Measurements from ENCODE around the gene PARD3B. TPM values are rescaled to one million over a fixed set of nuclear protein-coding genes. Genes with fewer than 3 reads are reported as not detected.

The PARD3B gene
- total RNA-seq, 1 donor from 2014 or later: 12.3 TPM

- no peaks in the 10 kb centered on the region for H3K4me1 ChIP-seq
- no peak overlapping the region for H3K27ac ChIP-seq
- H3K4me3 ChIP-seq: no peak overlapping the region
- H3K27me3 ChIP-seq: no peaks in the 10 kb centered on the region
- no peaks in the 10 kb centered on the region for H3K36me3 ChIP-seq
- intact Hi-C loops (cut with DNase I): no loop called here
- no peak for DNase-seq (ENCODE audit: extremely low spot score in 2 of 2)
- H3K9me3 ChIP-seq: no peaks in the 10 kb centered on the region
- TF ChIP-seq POLR2AphosphoS5 (IDR thresholded peaks at IDR 0.05; ENCODE audit: insufficient read depth in 1 of 2, low read depth in 1 of 2): no peak
- no peak for TF ChIP-seq CTCF (IDR thresholded peaks at IDR 0.05)
- no peak for TF ChIP-seq POLR2A (IDR thresholded peaks at IDR 0.05)
Measured at GRCh38 chr2:205361272-205361671, 816.0 kb downstream of the PARD3B start.

- intact Hi-C loops (cut with DNase I): no loop called here
- Histone ChIP-seq H3K27ac (no peak overlapping the region), H3K4me1 (no peaks in the 10 kb centered on the region), H3K4me3 (no peak overlapping the region), H3K9me3 (no peaks in the 10 kb centered on the region), H3K27me3 (no peaks in the 10 kb centered on the region), H3K36me3 (no peaks in the 10 kb centered on the region)
- no peak for DNase-seq (ENCODE audit: extremely low spot score in 2 of 2)
- no peak for TF ChIP-seq POLR2AphosphoS5 (IDR thresholded peaks at IDR 0.05; ENCODE audit: insufficient read depth in 1 of 2, low read depth in 1 of 2)
- TF ChIP-seq CTCF (IDR thresholded peaks at IDR 0.05): no peak
- no peak for TF ChIP-seq POLR2A (IDR thresholded peaks at IDR 0.05)
Measured at GRCh38 chr2:205361970-205362369, 816.7 kb downstream of the PARD3B start.

GRCh38 chr2:205364261-205364660 lies 819.0 kb downstream of the PARD3B start:
- H3K9me3 ChIP-seq: no peaks in the 10 kb centered on the region
- no peak for DNase-seq (ENCODE audit: extremely low spot score in 2 of 2)
- no peak overlapping the region for H3K27ac ChIP-seq
- no peaks in the 10 kb centered on the region for H3K27me3 ChIP-seq
- H3K4me3 ChIP-seq: no peak overlapping the region
- H3K36me3 ChIP-seq: no peaks in the 10 kb centered on the region
- no peaks in the 10 kb centered on the region for H3K4me1 ChIP-seq
- intact Hi-C loops (cut with DNase I): no loop called here
- TF ChIP-seq CTCF (IDR thresholded peaks at IDR 0.05) (no peak), POLR2AphosphoS5 (IDR thresholded peaks at IDR 0.05; ENCODE audit: insufficient read depth in 1 of 2, low read depth in 1 of 2) (no peak), POLR2A (IDR thresholded peaks at IDR 0.05) (no peak)

- H3K9me3 ChIP-seq: no peaks in the 10 kb centered on the region
- H3K27ac ChIP-seq: no peak overlapping the region
- H3K4me3 ChIP-seq: no peak overlapping the region
- no peaks in the 10 kb centered on the region for H3K27me3 ChIP-seq
- H3K36me3 ChIP-seq: no peaks in the 10 kb centered on the region
- intact Hi-C loops (cut with DNase I): no loop called here
- DNase-seq (ENCODE audit: extremely low spot score in 2 of 2): no peak
- no peaks in the 10 kb centered on the region for H3K4me1 ChIP-seq
- TF ChIP-seq POLR2AphosphoS5 (IDR thresholded peaks at IDR 0.05; ENCODE audit: insufficient read depth in 1 of 2, low read depth in 1 of 2): no peak
- TF ChIP-seq CTCF (IDR thresholded peaks at IDR 0.05): no peak
- no peak for TF ChIP-seq POLR2A (IDR thresholded peaks at IDR 0.05)
Measured at GRCh38 chr2:205366336-205367060, 821.2 kb downstream of the PARD3B start.

- no peak overlapping the region for H3K27ac ChIP-seq
- H3K27me3 ChIP-seq: no peaks in the 10 kb centered on the region
- no peak for DNase-seq (ENCODE audit: extremely low spot score in 2 of 2)
- no peak overlapping the region for H3K4me3 ChIP-seq
- H3K36me3 ChIP-seq: no peaks in the 10 kb centered on the region
- no peak for TF ChIP-seq CTCF (IDR thresholded peaks at IDR 0.05)
- no peak for TF ChIP-seq POLR2AphosphoS5 (IDR thresholded peaks at IDR 0.05; ENCODE audit: insufficient read depth in 1 of 2, low read depth in 1 of 2)
- TF ChIP-seq POLR2A (IDR thresholded peaks at IDR 0.05): no peak
- intact Hi-C loops (cut with DNase I): no loop called here
- H3K9me3 ChIP-seq: no peaks in the 10 kb centered on the region
- H3K4me1 ChIP-seq: no peaks in the 10 kb centered on the region
Measured at GRCh38 chr2:205367331-205367935, 822.2 kb downstream of the PARD3B start.
